Nephron progenitor cell (in vitro differentiated cells): ENCODE measurements around the gene MAPKAP1.
A peak's percentile ranks its signal among the peaks of the same experiment; 100 is the strongest.

Experiments
- DNase-seq: peaks from one replicate; pipeline ENCODE4 v3.0.0; 2021
- H3K27ac Mint-ChIP-seq: 2 replicates; pipeline ENCODE4 v1.8.0; 2021; ENCODE audit warnings: mild to moderate bottlenecking, moderate library complexity, mixed read lengths
- H3K27me3 Mint-ChIP-seq: 2 replicates; pipeline ENCODE4 v1.8.0; 2021; ENCODE audit warnings: mild to moderate bottlenecking, low read depth, mixed read lengths; ENCODE audit not compliant: poor library complexity
- H3K36me3 Mint-ChIP-seq: 2 replicates; pipeline ENCODE4 v1.8.0; 2021; ENCODE audit warnings: low read depth, mixed read lengths
- H3K4me1 Mint-ChIP-seq: 2 replicates; pipeline ENCODE4 v1.8.0; 2021; ENCODE audit warnings: mixed read lengths
- H3K4me3 Mint-ChIP-seq: 2 replicates; pipeline ENCODE4 v1.8.0; 2021; ENCODE audit warnings: mild to moderate bottlenecking, moderate library complexity, mixed read lengths
- H3K9me3 Mint-ChIP-seq: 2 replicates; pipeline ENCODE4 v1.8.0; 2021; ENCODE audit warnings: mild to moderate bottlenecking, moderate library complexity, mixed read lengths
- TF ChIP-seq, protein P1 (sequence below): fragments of 200-600 bp; sonication (generic); IDR thresholded peaks from 2 replicates; pipeline ENCODE4 v1.5.0; 2021; ENCODE audit warnings: antibody characterized with exemption

The MAPKAP1 gene

GRCh38 chr9:125455132-125455531 is 251.9 kb downstream of the MAPKAP1 start:
- peaks cover 10% of the 10 kb centered on the region for H3K4me1 Mint-ChIP-seq
- peaks cover 53% of the 10 kb centered on the region for H3K9me3 Mint-ChIP-seq
- TF ChIP-seq, protein P1, sequence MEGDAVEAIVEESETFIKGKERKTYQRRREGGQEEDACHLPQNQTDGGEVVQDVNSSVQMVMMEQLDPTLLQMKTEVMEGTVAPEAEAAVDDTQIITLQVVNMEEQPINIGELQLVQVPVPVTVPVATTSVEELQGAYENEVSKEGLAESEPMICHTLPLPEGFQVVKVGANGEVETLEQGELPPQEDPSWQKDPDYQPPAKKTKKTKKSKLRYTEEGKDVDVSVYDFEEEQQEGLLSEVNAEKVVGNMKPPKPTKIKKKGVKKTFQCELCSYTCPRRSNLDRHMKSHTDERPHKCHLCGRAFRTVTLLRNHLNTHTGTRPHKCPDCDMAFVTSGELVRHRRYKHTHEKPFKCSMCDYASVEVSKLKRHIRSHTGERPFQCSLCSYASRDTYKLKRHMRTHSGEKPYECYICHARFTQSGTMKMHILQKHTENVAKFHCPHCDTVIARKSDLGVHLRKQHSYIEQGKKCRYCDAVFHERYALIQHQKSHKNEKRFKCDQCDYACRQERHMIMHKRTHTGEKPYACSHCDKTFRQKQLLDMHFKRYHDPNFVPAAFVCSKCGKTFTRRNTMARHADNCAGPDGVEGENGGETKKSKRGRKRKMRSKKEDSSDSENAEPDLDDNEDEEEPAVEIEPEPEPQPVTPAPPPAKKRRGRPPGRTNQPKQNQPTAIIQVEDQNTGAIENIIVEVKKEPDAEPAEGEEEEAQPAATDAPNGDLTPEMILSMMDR: no peak
- peaks cover 81% of the 10 kb centered on the region for H3K36me3 Mint-ChIP-seq
- no peak for DNase-seq
- H3K4me3 Mint-ChIP-seq: no peak overlapping the region
- H3K27ac Mint-ChIP-seq: no peak overlapping the region
- H3K27me3 Mint-ChIP-seq: no peaks in the 10 kb centered on the region

- peaks cover 15% of the 10 kb centered on the region for H3K36me3 Mint-ChIP-seq
- peaks cover 7% of the 10 kb centered on the region for H3K9me3 Mint-ChIP-seq
- peak overlapping the region; percentile 92 for H3K27ac Mint-ChIP-seq
- no peak for DNase-seq
- H3K4me1 Mint-ChIP-seq: peaks cover 43% of the 10 kb centered on the region
- TF ChIP-seq, protein P1: no peak
- no peak overlapping the region for H3K4me3 Mint-ChIP-seq
- no peaks in the 10 kb centered on the region for H3K27me3 Mint-ChIP-seq
These were observed 259.7 kb downstream of the MAPKAP1 start for GRCh38 chr9:125447202-125447802.

DNA sequence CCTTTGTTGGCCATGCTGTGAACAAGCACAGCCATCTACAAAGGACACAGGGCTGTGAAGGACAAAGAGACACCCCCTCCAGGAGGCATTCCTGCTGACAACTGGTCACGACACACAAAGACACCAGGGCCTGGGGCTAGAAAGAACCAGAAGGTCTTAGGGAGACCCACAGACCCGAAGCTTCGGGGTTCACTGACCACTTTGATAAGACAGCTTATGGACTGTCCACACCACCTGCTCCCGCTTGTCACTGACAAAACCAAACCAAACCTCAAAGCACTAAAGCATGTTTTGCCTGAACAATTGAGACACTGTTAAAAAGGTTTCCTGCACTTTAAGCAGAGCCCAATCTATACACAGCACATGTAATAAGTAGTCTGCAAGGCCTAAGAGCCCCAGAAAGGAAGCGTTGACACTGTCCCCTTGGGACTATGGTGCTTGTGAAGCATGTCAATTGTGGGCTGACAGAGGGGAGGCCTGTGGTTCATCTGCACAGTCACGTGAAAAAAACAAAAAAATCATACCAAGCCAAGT is 260.4 kb downstream of the MAPKAP1 start:
- Mint-ChIP-seq H3K36me3 (peaks cover 10% of the 10 kb centered on the region), H3K9me3 (peaks cover 6% of the 10 kb centered on the region), H3K4me3 (no peak overlapping the region), H3K27ac (peak overlapping the region; percentile 92), H3K27me3 (no peaks in the 10 kb centered on the region), H3K4me1 (peaks cover 42% of the 10 kb centered on the region)
- TF ChIP-seq, protein P1: no peak
- DNase-seq: no peak

DNA sequence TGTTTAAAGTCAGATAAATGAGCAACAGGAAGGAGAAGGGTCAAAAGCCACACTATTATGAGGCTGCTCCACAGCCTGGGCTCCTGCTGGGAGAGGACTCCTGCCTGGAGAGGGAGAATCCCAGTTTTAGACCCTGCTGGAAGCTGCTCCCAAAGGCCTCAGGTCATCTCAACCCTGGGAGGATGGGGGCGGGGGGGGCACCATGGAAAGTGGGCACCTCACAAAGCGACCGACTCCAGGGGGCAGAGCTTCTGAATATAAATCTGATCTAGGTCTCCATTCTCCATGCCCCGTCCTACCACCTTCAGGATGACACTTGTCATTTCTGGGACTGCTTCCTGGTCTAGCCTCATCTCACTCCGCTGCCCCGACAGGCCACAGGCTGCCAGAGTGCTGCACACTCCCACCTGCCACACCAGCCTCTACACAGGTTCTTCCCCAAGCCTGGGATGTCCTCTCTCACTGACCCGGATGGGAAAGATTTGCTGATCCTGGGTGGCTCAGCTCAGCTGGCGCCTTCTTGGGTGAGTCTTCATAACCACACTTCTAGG is 262.0 kb downstream of the MAPKAP1 start:
- no peaks in the 10 kb centered on the region for H3K9me3 Mint-ChIP-seq
- no peaks in the 10 kb centered on the region for H3K27me3 Mint-ChIP-seq
- no peak overlapping the region for H3K4me3 Mint-ChIP-seq
- H3K36me3 Mint-ChIP-seq: no peaks in the 10 kb centered on the region
- no peak for DNase-seq
- peaks cover 50% of the 10 kb centered on the region for H3K4me1 Mint-ChIP-seq
- H3K27ac Mint-ChIP-seq: peak overlapping the region; percentile 14
- TF ChIP-seq, protein P1: no peak

DNA sequence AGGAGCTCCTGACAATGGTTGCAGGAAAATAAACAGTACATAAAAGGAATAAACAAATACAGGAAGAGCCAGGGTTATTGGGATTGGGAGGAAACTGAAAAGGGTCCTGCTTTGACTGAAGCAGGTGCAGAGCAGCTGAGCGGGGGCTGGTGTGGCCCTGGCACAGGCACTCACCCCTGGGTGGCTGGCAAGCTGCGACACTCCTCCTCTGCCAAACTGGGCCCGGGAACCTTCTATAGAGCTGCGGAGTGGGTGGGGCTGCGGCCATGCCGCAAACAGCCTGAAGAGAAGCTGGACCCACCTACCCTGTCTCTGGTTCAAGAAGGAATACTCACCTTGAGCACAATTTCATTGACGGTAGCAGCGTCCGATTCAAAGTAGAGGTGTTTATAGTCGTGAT is 262.8 kb downstream of the MAPKAP1 start:
- no peak for DNase-seq
- TF ChIP-seq, protein P1: no peak

GRCh38 chr9:125443367-125443766 is 263.6 kb downstream of the MAPKAP1 start:
- Mint-ChIP-seq H3K27ac (no peak overlapping the region), H3K4me3 (no peak overlapping the region), H3K4me1 (peaks cover 60% of the 10 kb centered on the region)

More for the DNA sequence above, 262.8 kb downstream of the MAPKAP1 start:
- Mint-ChIP-seq H3K9me3 (no peaks in the 10 kb centered on the region), H3K36me3 (no peaks in the 10 kb centered on the region), H3K4me3 (no peak overlapping the region), H3K27me3 (no peaks in the 10 kb centered on the region), H3K4me1 (peaks cover 56% of the 10 kb centered on the region), H3K27ac (no peak overlapping the region)

More at GRCh38 chr9:125443367-125443766, 263.6 kb downstream of the MAPKAP1 start:
- DNase-seq: no peak
- Mint-ChIP-seq H3K36me3 (no peaks in the 10 kb centered on the region), H3K9me3 (no peaks in the 10 kb centered on the region), H3K27me3 (no peaks in the 10 kb centered on the region)
- TF ChIP-seq, protein P1: no peak
